ENCODE data around the gene SMIM3.
"Not testable (repeated sequence)": the region's sequence is repeated elsewhere in the genome, so short reads cannot be mapped to it uniquely, and the experiment has no call there.

SMIM3 gene

GRCh38 chr5:150740992-150741391 lies 37.6 kb upstream of the SMIM3 start:
- H3K9me3 Mint-ChIP-seq, result peaks cover 60% of the 10 kb centered on the region
- H3K4me3 Mint-ChIP-seq, result no peak overlapping the region
- no peaks in the 10 kb centered on the region for H3K4me1 Mint-ChIP-seq

GRCh38 chr5:150742455-150743141 lies 36.0 kb upstream of the SMIM3 start:
- H3K27ac Mint-ChIP-seq; DNase-seq; H3K4me1 Mint-ChIP-seq; H3K27me3 Mint-ChIP-seq (ENCODE audit: low read depth, poor library complexity); H3K4me3 Mint-ChIP-seq: not testable (repeated sequence)
- Mint-ChIP-seq H3K9me3 (peaks cover 52% of the 10 kb centered on the region), H3K36me3 (ENCODE audit: low read depth) (peaks cover 84% of the 10 kb centered on the region)

More at GRCh38 chr5:150740992-150741391, 37.6 kb upstream of the SMIM3 start:
- TF ChIP-seq CTCF (IDR thresholded peaks at IDR 0.05), result no peak
- no peak for DNase-seq
- peaks cover 3% of the 10 kb centered on the region for H3K27me3 Mint-ChIP-seq (ENCODE audit: low read depth, poor library complexity)
- H3K27ac Mint-ChIP-seq, result no peak overlapping the region
- peaks cover 91% of the 10 kb centered on the region for H3K36me3 Mint-ChIP-seq (ENCODE audit: low read depth)

GRCh38 chr5:150743142-150743488 lies 35.4 kb upstream of the SMIM3 start:
- DNase-seq; H3K4me1 Mint-ChIP-seq; H3K27ac Mint-ChIP-seq; H3K27me3 Mint-ChIP-seq (ENCODE audit: low read depth, poor library complexity); H3K4me3 Mint-ChIP-seq: not testable (repeated sequence)
- Mint-ChIP-seq H3K36me3 (ENCODE audit: low read depth) (peaks cover 79% of the 10 kb centered on the region), H3K9me3 (peaks cover 49% of the 10 kb centered on the region)

GRCh38 chr5:150750469-150750868 lies 28.1 kb upstream of the SMIM3 start:
- H3K36me3 Mint-ChIP-seq (ENCODE audit: low read depth), result peaks cover 62% of the 10 kb centered on the region
- H3K4me3 Mint-ChIP-seq, result no peak overlapping the region
- H3K27ac Mint-ChIP-seq, result no peak overlapping the region
- no peak for DNase-seq
- peaks cover 15% of the 10 kb centered on the region for H3K9me3 Mint-ChIP-seq
- no peaks in the 10 kb centered on the region for H3K4me1 Mint-ChIP-seq
- no peaks in the 10 kb centered on the region for H3K27me3 Mint-ChIP-seq (ENCODE audit: low read depth, poor library complexity)
- TF ChIP-seq CTCF (IDR thresholded peaks at IDR 0.05), result no peak

- Mint-ChIP-seq H3K27ac (no peak overlapping the region), H3K4me3 (no peak overlapping the region), H3K27me3 (ENCODE audit: low read depth, poor library complexity) (no peaks in the 10 kb centered on the region), H3K36me3 (ENCODE audit: low read depth) (peaks cover 64% of the 10 kb centered on the region), H3K4me1 (no peaks in the 10 kb centered on the region), H3K9me3 (peaks cover 9% of the 10 kb centered on the region)
- TF ChIP-seq CTCF (IDR thresholded peaks at IDR 0.05), result no peak
- no peak for DNase-seq
Measured at GRCh38 chr5:150751096-150751891, 27.3 kb upstream of the SMIM3 start.

GRCh38 chr5:150753463-150753862 lies 25.1 kb upstream of the SMIM3 start:
- Mint-ChIP-seq H3K4me3 (no peak overlapping the region), H3K4me1 (no peaks in the 10 kb centered on the region), H3K27me3 (ENCODE audit: low read depth, poor library complexity) (no peaks in the 10 kb centered on the region), H3K9me3 (peaks cover 4% of the 10 kb centered on the region), H3K36me3 (ENCODE audit: low read depth) (peaks cover 67% of the 10 kb centered on the region), H3K27ac (no peak overlapping the region)
- no peak for TF ChIP-seq CTCF (IDR thresholded peaks at IDR 0.05)
- DNase-seq, result no peak
